Vagina (tissue), 2 donors: Measurements from ENCODE around the gene OR5AP2. TPM values are rescaled to one million over a fixed set of nuclear protein-coding genes. Genes with fewer than 3 reads are reported as not detected.

Experiments
- DNase-seq, 2 donors: peaks; one replicate each; pipeline ENCODE4 v3.0.0-alpha.2; 2017; ENCODE audit errors: extremely low spot score in 2 of 2
- H3K27ac ChIP-seq: fragments of 200-600 bp; sonication (generic); one replicate; pipeline ENCODE4 v1.5.1; 2019
- H3K27me3 ChIP-seq: fragments of 200-600 bp; sonication (generic); one replicate; pipeline ENCODE4 v1.5.1; 2019
- H3K36me3 ChIP-seq, 2 donors: fragments of 200-600 bp; sonication (generic); one replicate each; pipeline ENCODE4 v1.5.1; 2017 to 2019
- H3K4me1 ChIP-seq: fragments of 200-600 bp; sonication (generic); one replicate; pipeline ENCODE4 v1.5.1; 2019
- H3K4me3 ChIP-seq, 2 donors: fragments of 200-600 bp; sonication (generic); 1 replicate in 1 of 2; 2 replicates in 1 of 2; pipeline ENCODE4 v1.5.1; 2016 to 2019
- H3K9me3 ChIP-seq: fragments of 200-600 bp; sonication (generic); one replicate; pipeline ENCODE4 v1.5.1; 2019
- CTCF ChIP-seq, 3 experiments: fragments of 450-650 bp in 2 of 3; fragments of 200-600 bp in 1 of 3; sonication (generic) in 1 of 3; IDR thresholded peaks; one replicate each; pipeline ENCODE4 v1.5.1; 2017 to 2019; ENCODE audit warnings: antibody characterized with exemption in 3 of 3, mild to moderate bottlenecking in 2 of 3, moderate library complexity in 2 of 3
- POLR2A ChIP-seq, 2 donors: fragments of 450-650 bp; IDR thresholded peaks; one replicate each; pipeline ENCODE4 v1.6.1; 2017; ENCODE audit warnings: antibody characterized with exemption in 2 of 2, mild to moderate bottlenecking in 2 of 2, moderate library complexity in 2 of 2
- POLR2AphosphoS5 ChIP-seq, 2 donors: sonication (generic); formaldehyde crosslinking; IDR thresholded peaks; one replicate each; pipeline ENCODE4 v1.9.0; 2017; ENCODE audit warnings: antibody characterized with exemption in 2 of 2, mild to moderate bottlenecking in 2 of 2, low read depth in 1 of 2; ENCODE audit not compliant: insufficient read depth in 1 of 2
- intact Hi-C: fragments of 100-400 bp; cut with DNase I; formaldehyde crosslinking; loops from one replicate; pipeline ENCODE4 v1.15.1; 2023
- total RNA-seq: library from RNA; depleted of rRNA; stranded (reverse); fragments of >200 nt; gene quantifications from one replicate; pipeline ENCODE4 v1.2.3, GENCODE V29; 2016

OR5AP2 gene
- total RNA-seq, 1 donor from 2014 or later, result not detected

- Histone ChIP-seq H3K36me3 (no peaks in the 10 kb centered on the region), H3K4me1 (no peaks in the 10 kb centered on the region), H3K27ac (no peak overlapping the region), H3K9me3 (no peaks in the 10 kb centered on the region), H3K27me3 (no peaks in the 10 kb centered on the region), H3K4me3 (no peak overlapping the region)
- intact Hi-C loops, result no loop called here
- TF ChIP-seq POLR2AphosphoS5 (IDR thresholded peaks at IDR 0.05; ENCODE audit: insufficient read depth in 1 of 2, low read depth in 1 of 2), result no peak
- no peak for TF ChIP-seq CTCF (IDR thresholded peaks at IDR 0.05)
- no peak for TF ChIP-seq POLR2A (IDR thresholded peaks at IDR 0.05)
- DNase-seq, result no peak
Measured at GRCh38 chr11:56659755-56660154, 17.5 kb upstream of the OR5AP2 start.

- Histone ChIP-seq H3K9me3 (no peaks in the 10 kb centered on the region), H3K27me3 (no peaks in the 10 kb centered on the region), H3K4me1 (no peaks in the 10 kb centered on the region), H3K27ac (no peak overlapping the region), H3K36me3 (no peaks in the 10 kb centered on the region), H3K4me3 (no peak overlapping the region)
- TF ChIP-seq POLR2AphosphoS5 (IDR thresholded peaks at IDR 0.05; ENCODE audit: insufficient read depth in 1 of 2, low read depth in 1 of 2), result no peak
- no peak for TF ChIP-seq CTCF (IDR thresholded peaks at IDR 0.05)
- TF ChIP-seq POLR2A (IDR thresholded peaks at IDR 0.05), result no peak
- intact Hi-C loops, result no loop called here
- DNase-seq, result no peak
Measured at GRCh38 chr11:56637500-56637899, 4.7 kb downstream of the OR5AP2 start.

DNA sequence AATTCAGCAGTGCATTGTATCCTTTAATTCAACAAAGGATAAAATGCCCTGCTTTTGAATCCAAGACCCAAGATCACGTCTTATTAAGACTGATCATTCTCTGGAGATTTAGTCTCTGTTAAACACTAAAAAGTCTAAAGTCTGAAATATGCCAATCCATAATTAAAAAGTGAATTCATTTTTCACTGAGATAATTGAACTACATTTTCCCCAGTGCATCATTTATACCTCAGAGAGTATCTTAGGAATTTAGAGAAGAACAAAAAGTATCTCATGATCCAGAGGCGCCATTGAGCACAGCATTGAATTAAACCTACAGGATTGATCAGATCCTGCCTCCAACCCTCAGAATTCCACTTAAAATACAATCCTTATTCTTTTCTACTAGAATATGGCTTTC is 5.4 kb downstream of the OR5AP2 start:
- no peaks in the 10 kb centered on the region for H3K4me1 ChIP-seq
- no peak for DNase-seq
- TF ChIP-seq POLR2A (IDR thresholded peaks at IDR 0.05), result no peak
- TF ChIP-seq CTCF (IDR thresholded peaks at IDR 0.05), result no peak
- no peak for TF ChIP-seq POLR2AphosphoS5 (IDR thresholded peaks at IDR 0.05; ENCODE audit: insufficient read depth in 1 of 2, low read depth in 1 of 2)
- no peaks in the 10 kb centered on the region for H3K9me3 ChIP-seq
- H3K27ac ChIP-seq, result no peak overlapping the region
- H3K27me3 ChIP-seq, result no peaks in the 10 kb centered on the region
- intact Hi-C loops, result no loop called here
- no peaks in the 10 kb centered on the region for H3K36me3 ChIP-seq
- H3K4me3 ChIP-seq, result no peak overlapping the region

DNA sequence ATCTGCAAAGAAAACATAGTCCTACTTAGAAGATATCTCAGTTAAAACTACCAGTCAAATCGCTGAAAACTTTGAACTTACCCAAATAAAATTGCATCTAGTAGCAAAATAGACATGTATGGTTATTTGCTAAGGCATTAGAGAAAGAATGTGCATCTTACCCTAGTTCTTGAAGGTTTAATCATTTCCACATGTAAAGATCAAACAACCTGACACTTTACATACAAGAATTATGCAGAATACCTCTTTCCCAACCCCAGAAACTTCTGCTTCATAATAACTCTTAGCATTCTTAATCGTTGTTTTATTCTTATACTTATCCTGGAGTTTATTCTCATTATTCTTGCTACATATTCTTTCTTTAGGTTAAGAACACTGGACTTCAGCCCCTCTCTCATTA is 9.9 kb downstream of the OR5AP2 start:
- Histone ChIP-seq H3K9me3 (no peaks in the 10 kb centered on the region), H3K27me3 (no peaks in the 10 kb centered on the region), H3K27ac (no peak overlapping the region), H3K4me3 (no peak overlapping the region), H3K36me3 (no peaks in the 10 kb centered on the region), H3K4me1 (no peaks in the 10 kb centered on the region)
- DNase-seq, result no peak
- intact Hi-C loops, result no loop called here
- TF ChIP-seq CTCF (IDR thresholded peaks at IDR 0.05), result no peak
- TF ChIP-seq POLR2A (IDR thresholded peaks at IDR 0.05), result no peak
- TF ChIP-seq POLR2AphosphoS5 (IDR thresholded peaks at IDR 0.05; ENCODE audit: insufficient read depth in 1 of 2, low read depth in 1 of 2), result no peak

DNA sequence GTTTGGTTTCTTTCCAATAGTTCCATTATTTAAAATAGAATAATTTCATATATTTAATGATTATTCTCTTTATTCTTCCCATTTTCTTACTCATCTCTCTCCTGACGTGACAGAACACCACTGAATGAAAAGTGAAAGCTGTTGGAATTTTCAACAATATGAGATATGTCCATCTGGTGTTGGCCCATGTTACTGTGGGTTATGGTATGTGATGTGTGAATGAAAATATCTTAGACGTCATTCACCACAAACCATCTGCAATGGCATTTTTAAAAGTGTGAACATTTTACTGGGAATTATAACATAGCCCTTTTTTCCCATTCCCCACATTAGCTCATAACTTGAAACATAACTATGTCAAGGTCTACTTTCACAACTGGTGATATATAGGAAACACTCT is 16.3 kb downstream of the OR5AP2 start:
- intact Hi-C loops, result no loop called here
- Histone ChIP-seq H3K4me3 (no peak overlapping the region), H3K36me3 (no peaks in the 10 kb centered on the region), H3K27ac (no peak overlapping the region), H3K9me3 (no peaks in the 10 kb centered on the region), H3K27me3 (no peaks in the 10 kb centered on the region), H3K4me1 (no peaks in the 10 kb centered on the region)
- no peak for DNase-seq
- TF ChIP-seq POLR2AphosphoS5 (IDR thresholded peaks at IDR 0.05; ENCODE audit: insufficient read depth in 1 of 2, low read depth in 1 of 2) (no peak), CTCF (IDR thresholded peaks at IDR 0.05) (no peak), POLR2A (IDR thresholded peaks at IDR 0.05) (no peak)
